Measurements from ENCODE around the gene FPR3. TPM values are rescaled to one million over a fixed set of nuclear protein-coding genes. Genes with fewer than 3 reads are reported as not detected.

The FPR3 gene
- total RNA-seq, 1 donor from 2014 or later = not detected

DNA sequence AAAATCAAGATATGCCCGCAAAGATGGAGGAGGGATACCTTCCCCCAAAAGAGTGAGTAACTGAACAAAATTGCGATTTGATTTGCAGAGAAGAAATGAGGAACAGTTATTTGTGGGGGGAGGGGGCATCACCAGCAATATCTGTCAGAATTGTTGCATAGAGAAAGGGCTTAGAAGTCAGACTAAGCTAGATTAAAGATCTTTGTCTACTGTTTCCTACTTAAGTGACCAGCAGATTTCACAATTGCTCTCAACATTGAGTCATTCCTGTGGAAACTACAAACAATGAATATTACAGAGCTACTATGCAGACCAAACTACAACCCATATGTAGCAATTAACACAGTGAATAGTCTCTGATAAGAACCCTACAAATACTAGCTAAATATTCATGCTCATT is 27.4 kb downstream of the FPR3 start:
- DNase-seq (ENCODE audit: low read depth) (no peak), FAIRE-seq (no peak)
- Histone ChIP-seq H3K9ac (ENCODE audit: low read length) (no peak overlapping the region), H3K27me3 (ENCODE audit: insufficient read depth, low read length) (no peaks in the 10 kb centered on the region), H3K9me3 (ENCODE audit: insufficient read depth, low read depth, low read length) (peaks cover 20% of the 10 kb centered on the region), H3K4me3 (ENCODE audit: insufficient read depth, low read depth, low read length) (no peak overlapping the region), H3K27ac (ENCODE audit: low read depth, low read length) (no peak overlapping the region), H3K4me1 (ENCODE audit: insufficient read depth, low read length) (no peaks in the 10 kb centered on the region), H2AFZ (ENCODE audit: low read depth, low read length) (no peak overlapping the region), H3K36me3 (ENCODE audit: insufficient read depth, low read length) (no peaks in the 10 kb centered on the region), H4K20me1 (ENCODE audit: insufficient read depth, low read length) (no peaks in the 10 kb centered on the region), H3K79me2 (ENCODE audit: insufficient read depth, low read length) (no peaks in the 10 kb centered on the region), H3K4me2 (ENCODE audit: low read length) (no peak overlapping the region)
- H3K27me3 Mint-ChIP-seq (ENCODE audit: low read depth, unreplicated experiment) = no peaks in the 10 kb centered on the region
- H3K4me3 Mint-ChIP-seq (ENCODE audit: unreplicated experiment) = no peak overlapping the region
- H3K4me1 Mint-ChIP-seq (ENCODE audit: low read depth, unreplicated experiment) = no peaks in the 10 kb centered on the region
- TF ChIP-seq, protein P1, sequence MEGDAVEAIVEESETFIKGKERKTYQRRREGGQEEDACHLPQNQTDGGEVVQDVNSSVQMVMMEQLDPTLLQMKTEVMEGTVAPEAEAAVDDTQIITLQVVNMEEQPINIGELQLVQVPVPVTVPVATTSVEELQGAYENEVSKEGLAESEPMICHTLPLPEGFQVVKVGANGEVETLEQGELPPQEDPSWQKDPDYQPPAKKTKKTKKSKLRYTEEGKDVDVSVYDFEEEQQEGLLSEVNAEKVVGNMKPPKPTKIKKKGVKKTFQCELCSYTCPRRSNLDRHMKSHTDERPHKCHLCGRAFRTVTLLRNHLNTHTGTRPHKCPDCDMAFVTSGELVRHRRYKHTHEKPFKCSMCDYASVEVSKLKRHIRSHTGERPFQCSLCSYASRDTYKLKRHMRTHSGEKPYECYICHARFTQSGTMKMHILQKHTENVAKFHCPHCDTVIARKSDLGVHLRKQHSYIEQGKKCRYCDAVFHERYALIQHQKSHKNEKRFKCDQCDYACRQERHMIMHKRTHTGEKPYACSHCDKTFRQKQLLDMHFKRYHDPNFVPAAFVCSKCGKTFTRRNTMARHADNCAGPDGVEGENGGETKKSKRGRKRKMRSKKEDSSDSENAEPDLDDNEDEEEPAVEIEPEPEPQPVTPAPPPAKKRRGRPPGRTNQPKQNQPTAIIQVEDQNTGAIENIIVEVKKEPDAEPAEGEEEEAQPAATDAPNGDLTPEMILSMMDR (IDR thresholded peaks at IDR 0.05; ENCODE audit: insufficient read depth, low read depth, low read length) = no peak
- no peak for TF ChIP-seq EZH2 (IDR thresholded peaks at IDR 0.05; ENCODE audit: insufficient read depth, low read length)
- no peak overlapping the region for H3K27ac Mint-ChIP-seq (ENCODE audit: unreplicated experiment)
- H3K36me3 Mint-ChIP-seq (ENCODE audit: low read depth, unreplicated experiment) = no peaks in the 10 kb centered on the region
- peaks cover 9% of the 10 kb centered on the region for H3K9me3 Mint-ChIP-seq (ENCODE audit: unreplicated experiment)

DNA sequence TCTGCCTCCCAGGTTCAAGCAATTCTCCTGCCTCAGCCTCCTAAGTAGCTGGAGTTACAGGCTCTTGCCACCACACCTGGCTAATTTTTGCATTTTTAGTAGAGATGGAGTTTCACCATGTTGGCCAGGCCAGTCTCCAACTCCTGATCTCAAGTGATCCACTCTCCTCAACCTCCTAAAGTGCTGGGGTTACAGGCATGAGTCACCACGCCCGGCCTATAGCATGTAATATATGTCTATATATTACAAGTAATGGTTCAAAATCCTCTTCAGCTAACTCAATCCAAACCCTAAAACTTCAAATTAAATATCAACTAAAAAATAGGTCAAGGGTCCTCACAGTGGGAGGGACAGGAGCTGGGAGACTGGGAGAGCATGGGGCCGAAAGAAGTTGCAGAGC is 28.0 kb downstream of the FPR3 start:
- Mint-ChIP-seq H3K27me3 (ENCODE audit: low read depth, unreplicated experiment) (no peaks in the 10 kb centered on the region), H3K9me3 (ENCODE audit: unreplicated experiment) (peaks cover 11% of the 10 kb centered on the region), H3K36me3 (ENCODE audit: low read depth, unreplicated experiment) (no peaks in the 10 kb centered on the region), H3K27ac (ENCODE audit: unreplicated experiment) (no peak overlapping the region), H3K4me3 (ENCODE audit: unreplicated experiment) (no peak overlapping the region), H3K4me1 (ENCODE audit: low read depth, unreplicated experiment) (no peaks in the 10 kb centered on the region)
- Histone ChIP-seq H3K27ac (ENCODE audit: low read depth, low read length) (no peak overlapping the region), H3K9ac (ENCODE audit: low read length) (no peak overlapping the region), H4K20me1 (ENCODE audit: insufficient read depth, low read length) (no peaks in the 10 kb centered on the region), H3K4me2 (ENCODE audit: low read length) (no peak overlapping the region), H3K79me2 (ENCODE audit: insufficient read depth, low read length) (no peaks in the 10 kb centered on the region), H3K27me3 (ENCODE audit: insufficient read depth, low read length) (no peaks in the 10 kb centered on the region), H3K36me3 (ENCODE audit: insufficient read depth, low read length) (no peaks in the 10 kb centered on the region), H2AFZ (ENCODE audit: low read depth, low read length) (no peak overlapping the region), H3K9me3 (ENCODE audit: insufficient read depth, low read depth, low read length) (peaks cover 20% of the 10 kb centered on the region), H3K4me3 (ENCODE audit: insufficient read depth, low read depth, low read length) (no peak overlapping the region), H3K4me1 (ENCODE audit: insufficient read depth, low read length) (no peaks in the 10 kb centered on the region)
- FAIRE-seq (no peak), DNase-seq (ENCODE audit: low read depth) (no peak)
- no peak for TF ChIP-seq EZH2 (IDR thresholded peaks at IDR 0.05; ENCODE audit: insufficient read depth, low read length)
- TF ChIP-seq, protein P1 (IDR thresholded peaks at IDR 0.05; ENCODE audit: insufficient read depth, low read depth, low read length) = no peak

DNA sequence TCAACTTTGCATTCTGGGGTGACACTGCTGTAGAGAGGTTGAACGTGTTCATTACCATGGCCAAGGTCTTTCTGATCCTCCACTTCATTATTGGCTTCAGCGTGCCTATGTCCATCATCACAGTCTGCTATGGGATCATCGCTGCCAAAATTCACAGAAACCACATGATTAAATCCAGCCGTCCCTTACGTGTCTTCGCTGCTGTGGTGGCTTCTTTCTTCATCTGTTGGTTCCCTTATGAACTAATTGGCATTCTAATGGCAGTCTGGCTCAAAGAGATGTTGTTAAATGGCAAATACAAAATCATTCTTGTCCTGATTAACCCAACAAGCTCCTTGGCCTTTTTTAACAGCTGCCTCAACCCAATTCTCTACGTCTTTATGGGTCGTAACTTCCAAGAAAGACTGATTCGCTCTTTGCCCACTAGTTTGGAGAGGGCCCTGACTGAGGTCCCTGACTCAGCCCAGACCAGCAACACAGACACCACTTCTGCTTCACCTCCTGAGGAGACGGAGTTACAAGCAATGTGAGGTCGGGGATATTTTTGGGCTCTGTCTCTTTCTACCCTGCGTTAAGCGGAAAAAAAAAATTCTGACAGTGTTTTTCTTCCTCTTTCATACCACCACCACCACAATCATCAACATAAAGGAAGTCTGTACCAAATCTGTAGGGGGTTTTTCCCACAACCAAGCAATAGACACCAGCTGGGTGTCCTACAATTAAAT is 29.5 kb downstream of the FPR3 start:
- Histone ChIP-seq H3K4me1 (ENCODE audit: insufficient read depth, low read length) (no peaks in the 10 kb centered on the region), H3K79me2 (ENCODE audit: insufficient read depth, low read length) (no peaks in the 10 kb centered on the region), H3K27ac (ENCODE audit: low read depth, low read length) (no peak overlapping the region), H3K9ac (ENCODE audit: low read length) (no peak overlapping the region), H3K9me3 (ENCODE audit: insufficient read depth, low read depth, low read length) (peaks cover 20% of the 10 kb centered on the region), H3K4me2 (ENCODE audit: low read length) (no peak overlapping the region), H2AFZ (ENCODE audit: low read depth, low read length) (no peak overlapping the region), H3K27me3 (ENCODE audit: insufficient read depth, low read length) (no peaks in the 10 kb centered on the region), H3K36me3 (ENCODE audit: insufficient read depth, low read length) (no peaks in the 10 kb centered on the region), H3K4me3 (ENCODE audit: insufficient read depth, low read depth, low read length) (no peak overlapping the region), H4K20me1 (ENCODE audit: insufficient read depth, low read length) (no peaks in the 10 kb centered on the region)
- TF ChIP-seq, protein P1 (IDR thresholded peaks at IDR 0.05; ENCODE audit: insufficient read depth, low read depth, low read length) = no peak
- TF ChIP-seq EZH2 (IDR thresholded peaks at IDR 0.05; ENCODE audit: insufficient read depth, low read length) = no peak
- H3K4me1 Mint-ChIP-seq (ENCODE audit: low read depth, unreplicated experiment) = no peaks in the 10 kb centered on the region
- H3K27ac Mint-ChIP-seq (ENCODE audit: unreplicated experiment) = no peak overlapping the region
- no peak for FAIRE-seq
- no peaks in the 10 kb centered on the region for H3K36me3 Mint-ChIP-seq (ENCODE audit: low read depth, unreplicated experiment)
- no peaks in the 10 kb centered on the region for H3K27me3 Mint-ChIP-seq (ENCODE audit: low read depth, unreplicated experiment)
- peaks cover 13% of the 10 kb centered on the region for H3K9me3 Mint-ChIP-seq (ENCODE audit: unreplicated experiment)
- DNase-seq (ENCODE audit: low read depth) = no peak
- H3K4me3 Mint-ChIP-seq (ENCODE audit: unreplicated experiment) = no peak overlapping the region

All from astrocyte (in vitro differentiated cells and primary cell).